ENCODE measurements around the gene CARD14. TPM values are rescaled to one million over a fixed set of nuclear protein-coding genes. Genes with fewer than 3 reads are reported as not detected.

CARD14 gene
- total RNA-seq, 1 experiment from 2014 or later, result not detected

DNA sequence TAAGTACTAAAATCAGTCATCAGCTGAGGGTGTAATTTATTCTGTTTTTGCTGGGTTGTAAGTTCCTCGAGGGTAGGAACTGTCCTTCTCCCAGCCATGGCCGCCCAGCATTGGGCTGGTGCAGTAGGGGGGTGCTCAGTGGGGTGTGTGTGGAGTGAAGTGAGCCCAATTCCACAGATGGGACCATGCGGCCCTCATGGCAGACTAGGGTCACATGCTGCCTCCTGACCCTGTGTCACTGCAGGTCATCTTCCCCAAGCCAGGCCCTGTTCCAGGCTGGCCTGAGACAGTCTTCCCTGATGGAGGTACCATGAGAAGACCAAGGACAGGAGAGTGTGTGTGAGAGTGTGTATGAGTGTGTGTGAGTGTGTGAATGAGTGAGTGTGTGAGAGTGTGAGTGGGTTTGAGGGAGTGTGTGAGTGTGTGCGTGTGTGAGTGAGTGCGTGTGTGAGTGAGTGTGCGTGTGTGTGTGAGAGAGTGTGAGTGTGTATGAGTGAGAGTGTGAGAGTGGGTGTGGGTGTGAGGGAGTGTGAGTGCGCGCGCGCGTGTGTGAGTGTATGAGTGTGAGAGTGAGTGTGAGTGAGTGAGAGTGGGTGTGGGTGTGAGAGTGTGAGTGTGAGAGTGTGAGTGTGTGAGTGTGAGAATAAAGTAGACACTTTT lies 54.1 kb downstream of the CARD14 start:
- Mint-ChIP-seq H3K27me3 (ENCODE audit: insufficient read depth, unreplicated experiment) (no peaks in the 10 kb centered on the region), H3K27ac (ENCODE audit: low read depth, unreplicated experiment) (no peak overlapping the region), H3K9me3 (ENCODE audit: unreplicated experiment) (no peaks in the 10 kb centered on the region), H3K4me3 (ENCODE audit: unreplicated experiment) (no peak overlapping the region), H3K36me3 (ENCODE audit: insufficient read depth, unreplicated experiment) (no peaks in the 10 kb centered on the region), H3K4me1 (ENCODE audit: insufficient read depth, unreplicated experiment) (peaks cover 11% of the 10 kb centered on the region)
- ChIA-PET CTCF (no interaction called here), POLR2A (no interaction called here)
- intact Hi-C loops (cut with micrococcal nuclease), result no loop called here
- BruUV-seq (replicated peaks), result no TSS peak
- TF ChIP-seq, protein P1, sequence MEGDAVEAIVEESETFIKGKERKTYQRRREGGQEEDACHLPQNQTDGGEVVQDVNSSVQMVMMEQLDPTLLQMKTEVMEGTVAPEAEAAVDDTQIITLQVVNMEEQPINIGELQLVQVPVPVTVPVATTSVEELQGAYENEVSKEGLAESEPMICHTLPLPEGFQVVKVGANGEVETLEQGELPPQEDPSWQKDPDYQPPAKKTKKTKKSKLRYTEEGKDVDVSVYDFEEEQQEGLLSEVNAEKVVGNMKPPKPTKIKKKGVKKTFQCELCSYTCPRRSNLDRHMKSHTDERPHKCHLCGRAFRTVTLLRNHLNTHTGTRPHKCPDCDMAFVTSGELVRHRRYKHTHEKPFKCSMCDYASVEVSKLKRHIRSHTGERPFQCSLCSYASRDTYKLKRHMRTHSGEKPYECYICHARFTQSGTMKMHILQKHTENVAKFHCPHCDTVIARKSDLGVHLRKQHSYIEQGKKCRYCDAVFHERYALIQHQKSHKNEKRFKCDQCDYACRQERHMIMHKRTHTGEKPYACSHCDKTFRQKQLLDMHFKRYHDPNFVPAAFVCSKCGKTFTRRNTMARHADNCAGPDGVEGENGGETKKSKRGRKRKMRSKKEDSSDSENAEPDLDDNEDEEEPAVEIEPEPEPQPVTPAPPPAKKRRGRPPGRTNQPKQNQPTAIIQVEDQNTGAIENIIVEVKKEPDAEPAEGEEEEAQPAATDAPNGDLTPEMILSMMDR (IDR thresholded peaks at IDR 0.05; ENCODE audit: unreplicated experiment), result no peak
- DNase-seq (ENCODE audit: unreplicated experiment), result no peak

DNA sequence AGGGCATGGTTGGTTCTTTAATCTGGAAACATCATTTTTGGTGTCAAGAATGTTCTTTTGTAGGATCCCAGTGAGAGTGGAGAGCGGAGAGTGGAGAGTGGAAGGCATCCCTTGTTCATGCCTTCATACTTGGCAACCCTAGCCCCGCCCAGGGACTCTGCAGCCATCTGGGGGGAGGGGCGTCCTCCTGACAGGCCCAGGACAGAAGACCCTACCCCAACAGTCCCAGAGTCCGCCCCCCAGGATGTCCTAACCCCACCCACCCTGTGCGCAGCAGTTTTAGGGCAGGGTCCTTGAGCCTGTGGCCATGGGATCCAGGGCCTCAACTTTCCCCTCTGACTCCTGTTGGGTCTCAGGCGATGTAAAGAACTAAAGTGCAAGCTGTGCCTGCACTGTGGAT lies 54.9 kb downstream of the CARD14 start:
- Mint-ChIP-seq H3K27ac (ENCODE audit: low read depth, unreplicated experiment) (no peak overlapping the region), H3K27me3 (ENCODE audit: insufficient read depth, unreplicated experiment) (no peaks in the 10 kb centered on the region), H3K4me3 (ENCODE audit: unreplicated experiment) (no peak overlapping the region), H3K4me1 (ENCODE audit: insufficient read depth, unreplicated experiment) (peaks cover 6% of the 10 kb centered on the region), H3K36me3 (ENCODE audit: insufficient read depth, unreplicated experiment) (no peaks in the 10 kb centered on the region), H3K9me3 (ENCODE audit: unreplicated experiment) (no peaks in the 10 kb centered on the region)
- ChIA-PET POLR2A (interaction anchor here (1.3 kb wide), 1 partner anchor 19 kb away, joined by 6 read pairs; no protein-coding TSS in a partner anchor), CTCF (no interaction called here)
- intact Hi-C loops (cut with micrococcal nuclease), result no loop called here
- TF ChIP-seq, protein P1 (IDR thresholded peaks at IDR 0.05; ENCODE audit: unreplicated experiment), result no peak
- BruUV-seq (replicated peaks), result no TSS peak
- no peak for DNase-seq (ENCODE audit: unreplicated experiment)

DNA sequence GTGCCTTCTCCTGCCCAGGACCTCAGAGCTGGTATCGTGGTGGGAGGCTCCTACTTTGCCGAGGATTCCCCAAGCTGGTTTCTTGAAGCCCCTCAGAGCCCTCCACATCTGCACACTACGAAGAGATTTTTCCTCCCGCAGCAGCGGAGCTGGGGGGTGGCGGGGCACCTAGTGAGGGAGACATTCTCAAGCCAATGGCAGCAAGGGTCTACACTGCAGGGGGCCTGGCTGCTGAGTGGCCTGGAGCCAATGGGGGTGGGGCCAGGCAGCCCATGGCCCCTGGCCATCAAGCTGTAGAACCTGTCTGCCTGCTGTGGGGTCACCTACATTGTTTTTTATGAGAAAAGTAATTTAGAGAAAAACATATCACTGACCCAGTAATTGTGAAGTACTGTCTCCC lies 55.4 kb downstream of the CARD14 start:
- CTCF ChIA-PET, result interaction anchor here (0.6 kb wide), 1 partner anchor 233 kb away, joined by 3 read pairs; no protein-coding TSS in a partner anchor
- H3K27ac Mint-ChIP-seq (ENCODE audit: low read depth, unreplicated experiment), result no peak overlapping the region

DNA sequence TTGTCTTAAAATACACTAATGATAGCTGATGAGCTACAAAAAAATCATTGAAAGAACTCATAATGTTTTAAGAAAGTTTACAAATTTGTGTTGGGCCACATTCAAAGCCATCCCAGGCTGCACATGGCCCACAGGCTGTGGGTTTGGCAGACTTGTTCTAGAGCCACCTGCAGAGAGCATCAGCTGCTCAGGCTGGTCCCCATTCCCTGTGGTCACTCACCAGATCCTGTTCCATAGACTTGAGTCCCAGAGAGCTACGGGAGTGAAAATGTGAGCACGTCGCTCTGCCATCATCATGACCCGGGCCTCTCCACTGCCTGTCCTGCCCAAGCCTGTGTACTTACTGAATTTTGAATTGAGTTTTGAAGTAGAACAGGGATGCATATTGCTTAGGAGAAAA lies 57.3 kb downstream of the CARD14 start:
- no peak overlapping the region for H3K4me3 Mint-ChIP-seq (ENCODE audit: unreplicated experiment)
- DNase-seq (ENCODE audit: unreplicated experiment), result no peak
- BruUV-seq (replicated peaks), result no TSS peak
- CTCF ChIA-PET, result interaction anchor here (0.5 to 1.8 kb wide), 2 partner anchors 30 to 399 kb away, joined by 3 to 6 read pairs; no protein-coding TSS in a partner anchor
- TF ChIP-seq, protein P1 (IDR thresholded peaks at IDR 0.05; ENCODE audit: unreplicated experiment), result no peak
- H3K27ac Mint-ChIP-seq (ENCODE audit: low read depth, unreplicated experiment), result no peak overlapping the region
- intact Hi-C loops (cut with micrococcal nuclease), result no loop called here
- POLR2A ChIA-PET, result interaction anchor here (0.6 kb wide), 1 partner anchor 27 kb away, joined by 3 read pairs; no protein-coding TSS in a partner anchor
- H3K27me3 Mint-ChIP-seq (ENCODE audit: insufficient read depth, unreplicated experiment), result no peaks in the 10 kb centered on the region
- H3K4me1 Mint-ChIP-seq (ENCODE audit: insufficient read depth, unreplicated experiment), result peaks cover 6% of the 10 kb centered on the region
- H3K9me3 Mint-ChIP-seq (ENCODE audit: unreplicated experiment), result peaks cover 5% of the 10 kb centered on the region
- peaks cover 7% of the 10 kb centered on the region for H3K36me3 Mint-ChIP-seq (ENCODE audit: insufficient read depth, unreplicated experiment)

More for the DNA sequence above, 55.4 kb downstream of the CARD14 start:
- Mint-ChIP-seq H3K36me3 (ENCODE audit: insufficient read depth, unreplicated experiment) (peaks cover 4% of the 10 kb centered on the region), H3K4me3 (ENCODE audit: unreplicated experiment) (no peak overlapping the region), H3K9me3 (ENCODE audit: unreplicated experiment) (no peaks in the 10 kb centered on the region), H3K27me3 (ENCODE audit: insufficient read depth, unreplicated experiment) (no peaks in the 10 kb centered on the region), H3K4me1 (ENCODE audit: insufficient read depth, unreplicated experiment) (peaks cover 6% of the 10 kb centered on the region)
- BruUV-seq (replicated peaks), result no TSS peak
- intact Hi-C loops (cut with micrococcal nuclease), result no loop called here
- POLR2A ChIA-PET, result interaction anchor here (1.3 kb wide), 1 partner anchor 19 kb away, joined by 6 read pairs; no protein-coding TSS in a partner anchor
- TF ChIP-seq, protein P1 (IDR thresholded peaks at IDR 0.05; ENCODE audit: unreplicated experiment), result no peak
- no peak for DNase-seq (ENCODE audit: unreplicated experiment)
